Gastrocnemius medialis (tissue), 4 donors: ENCODE measurements around the gene TM9SF2. TPM values are rescaled to one million over a fixed set of nuclear protein-coding genes. Genes with fewer than 3 reads are reported as not detected.
A peak's percentile ranks its signal among the peaks of the same experiment; 100 is the strongest.
"Not testable (repeated sequence)": the region's sequence is repeated elsewhere in the genome, so short reads cannot be mapped to it uniquely, and the experiment has no call there.

Experiments used
- ATAC-seq, 2 donors: fragments of 150-250 bp; one replicate each; pipeline ENCODE4 v1.9.1; 2016
- DNase-seq, 2 donors: peaks; one replicate each; pipeline ENCODE4 v3.0.0-alpha.2; 2019
- H3K27ac ChIP-seq, 4 donors: fragments of 200-600 bp; sonication (generic); 1 replicate in 1 of 4; 2 replicates in 3 of 4; pipeline ENCODE4 v1.5.1; 2016 to 2018; ENCODE audit warnings: mild to moderate bottlenecking in 2 of 4, moderate library complexity in 1 of 4
- H3K27me3 ChIP-seq, 3 donors: fragments of 200-600 bp; sonication (generic) in 2 of 3; 1 replicate in 1 of 3; 2 replicates in 2 of 3; pipeline versions ENCODE4 v1.5.1 to v1.6.0; 2016 to 2019; ENCODE audit warnings: mild to moderate bottlenecking in 1 of 3, moderate library complexity in 1 of 3
- H3K36me3 ChIP-seq, 2 donors: fragments of 200-600 bp; sonication (generic) in 1 of 2; one replicate each; pipeline ENCODE4 v1.5.1; 2017 to 2018
- H3K4me1 ChIP-seq, 2 donors: fragments of 200-600 bp; sonication (generic) in 1 of 2; one replicate each; pipeline ENCODE4 v1.5.1; 2016 to 2017; ENCODE audit warnings: mild to moderate bottlenecking in 2 of 2
- H3K4me3 ChIP-seq, 4 donors: fragments of 200-600 bp; sonication (generic) in 3 of 4; 1 replicate in 1 of 4; 2 replicates in 3 of 4; pipeline ENCODE4 v1.5.1; 2016 to 2019; ENCODE audit warnings: mild to moderate bottlenecking in 2 of 4
- H3K9me3 ChIP-seq, 3 donors: fragments of 200-600 bp; sonication (generic) in 2 of 3; 1 replicate in 1 of 3; 2 replicates in 2 of 3; pipeline ENCODE4 v1.5.1; 2016 to 2019
- POLR2A ChIP-seq, 2 donors: fragments of 450-650 bp; IDR thresholded peaks; one replicate each; pipeline ENCODE4 v1.6.1; 2017; ENCODE audit warnings: antibody characterized with exemption in 2 of 2, mild to moderate bottlenecking in 2 of 2, moderate library complexity in 2 of 2
- in situ Hi-C, 4 donors: fragments of 200-750 bp; cut with MboI; loops; one replicate each; pipeline versions ENCODE4 v1.15.0 to v1.8.0; 2017; ENCODE audit warnings: low sequenced_read_pairs in 4 of 4
- intact Hi-C: fragments of 100-400 bp; cut with DNase I; formaldehyde crosslinking; loops from one replicate; pipeline ENCODE4 v1.15.1; 2023; ENCODE audit warnings: low total_unique reads
- total RNA-seq, 4 donors: library from RNA; depleted of rRNA; stranded (reverse); fragments of >200 nt; gene quantifications; one replicate each; pipeline versions ENCODE4 v1.1.0 to v1.2.3, GENCODE V29; 2016
- TF ChIP-seq, protein P1 (sequence below), 5 experiments: fragments of 450-650 bp in 3 of 5; fragments of 200-600 bp in 2 of 5; sonication (generic) in 2 of 5; IDR thresholded peaks in 4 of 5; conservative IDR thresholded peaks in 1 of 5; 1 replicate in 4 of 5; 2 replicates in 1 of 5; pipeline ENCODE4 v1.5.1; 2016 to 2019; ENCODE audit warnings: antibody characterized with exemption in 5 of 5, mild to moderate bottlenecking in 3 of 5, moderate library complexity in 3 of 5

Gene TM9SF2, protein sequence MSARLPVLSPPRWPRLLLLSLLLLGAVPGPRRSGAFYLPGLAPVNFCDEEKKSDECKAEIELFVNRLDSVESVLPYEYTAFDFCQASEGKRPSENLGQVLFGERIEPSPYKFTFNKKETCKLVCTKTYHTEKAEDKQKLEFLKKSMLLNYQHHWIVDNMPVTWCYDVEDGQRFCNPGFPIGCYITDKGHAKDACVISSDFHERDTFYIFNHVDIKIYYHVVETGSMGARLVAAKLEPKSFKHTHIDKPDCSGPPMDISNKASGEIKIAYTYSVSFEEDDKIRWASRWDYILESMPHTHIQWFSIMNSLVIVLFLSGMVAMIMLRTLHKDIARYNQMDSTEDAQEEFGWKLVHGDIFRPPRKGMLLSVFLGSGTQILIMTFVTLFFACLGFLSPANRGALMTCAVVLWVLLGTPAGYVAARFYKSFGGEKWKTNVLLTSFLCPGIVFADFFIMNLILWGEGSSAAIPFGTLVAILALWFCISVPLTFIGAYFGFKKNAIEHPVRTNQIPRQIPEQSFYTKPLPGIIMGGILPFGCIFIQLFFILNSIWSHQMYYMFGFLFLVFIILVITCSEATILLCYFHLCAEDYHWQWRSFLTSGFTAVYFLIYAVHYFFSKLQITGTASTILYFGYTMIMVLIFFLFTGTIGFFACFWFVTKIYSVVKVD
- 10 to 100 TPM; 47.3 to 69.9 (median 55.7) TPM for total RNA-seq

DNA sequence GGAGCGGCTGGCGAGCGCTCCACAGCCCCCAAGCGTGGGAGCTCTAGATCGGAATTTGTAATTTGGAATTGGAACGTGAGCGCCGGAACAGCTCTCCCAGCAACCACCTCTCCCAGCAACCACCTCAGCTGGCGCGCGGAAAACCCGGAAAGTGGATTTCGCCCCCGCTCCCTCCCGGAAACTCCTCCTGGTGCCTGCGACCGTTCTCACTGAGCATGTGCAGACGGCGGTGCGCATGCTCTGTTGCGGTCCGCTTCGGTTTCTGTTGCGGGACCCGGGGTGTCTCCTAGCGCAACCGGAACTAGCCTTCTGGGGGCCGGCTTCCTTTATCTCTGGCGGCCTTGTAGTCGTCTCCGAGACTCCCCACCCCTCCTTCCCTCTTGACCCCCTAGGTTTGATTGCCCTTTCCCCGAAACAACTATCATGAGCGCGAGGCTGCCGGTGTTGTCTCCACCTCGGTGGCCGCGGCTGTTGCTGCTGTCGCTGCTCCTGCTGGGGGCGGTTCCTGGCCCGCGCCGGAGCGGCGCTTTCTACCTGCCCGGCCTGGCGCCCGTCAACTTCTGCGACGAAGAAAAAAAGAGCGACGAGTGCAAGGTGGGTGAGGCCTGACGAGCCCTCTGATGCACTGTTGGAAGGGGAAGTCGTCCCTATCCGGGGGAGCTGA lies at the start of gene TM9SF2:
TM9SF2 (plus strand) TSS at position 289 of the 664 bp plus-strand sequence; CDS start at position 424, 135 bp downstream.
- intact Hi-C loops (loop anchor here (10.0 kb wide), 1 partner anchor 583 kb away; the partner anchor contains the start of gene PCCA), in situ Hi-C loops (loop anchor here in 1 of 4 donors (10.0 kb wide), 1 partner anchor 67 kb away; no protein-coding TSS in a partner anchor)
- no peaks in the 10 kb centered on the region for H3K27me3 ChIP-seq
- H3K4me1 ChIP-seq, result peaks cover 63 to 64% of the 10 kb centered on the region in 2 donors
- ATAC-seq, result peak; percentile 76 to 83
- TF ChIP-seq, protein P1, sequence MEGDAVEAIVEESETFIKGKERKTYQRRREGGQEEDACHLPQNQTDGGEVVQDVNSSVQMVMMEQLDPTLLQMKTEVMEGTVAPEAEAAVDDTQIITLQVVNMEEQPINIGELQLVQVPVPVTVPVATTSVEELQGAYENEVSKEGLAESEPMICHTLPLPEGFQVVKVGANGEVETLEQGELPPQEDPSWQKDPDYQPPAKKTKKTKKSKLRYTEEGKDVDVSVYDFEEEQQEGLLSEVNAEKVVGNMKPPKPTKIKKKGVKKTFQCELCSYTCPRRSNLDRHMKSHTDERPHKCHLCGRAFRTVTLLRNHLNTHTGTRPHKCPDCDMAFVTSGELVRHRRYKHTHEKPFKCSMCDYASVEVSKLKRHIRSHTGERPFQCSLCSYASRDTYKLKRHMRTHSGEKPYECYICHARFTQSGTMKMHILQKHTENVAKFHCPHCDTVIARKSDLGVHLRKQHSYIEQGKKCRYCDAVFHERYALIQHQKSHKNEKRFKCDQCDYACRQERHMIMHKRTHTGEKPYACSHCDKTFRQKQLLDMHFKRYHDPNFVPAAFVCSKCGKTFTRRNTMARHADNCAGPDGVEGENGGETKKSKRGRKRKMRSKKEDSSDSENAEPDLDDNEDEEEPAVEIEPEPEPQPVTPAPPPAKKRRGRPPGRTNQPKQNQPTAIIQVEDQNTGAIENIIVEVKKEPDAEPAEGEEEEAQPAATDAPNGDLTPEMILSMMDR (IDR thresholded peaks at IDR 0.05 in 4 of 5, conservative IDR thresholded peaks at IDR 0.05 in 1 of 5), result peak in 1 of 5 experiments; percentile 12
- TF ChIP-seq POLR2A (IDR thresholded peaks at IDR 0.05), result peak; percentile 61 to 70
- peak; percentile 94 to 97 for DNase-seq
- peak within 1 kb of the TSS; percentile 74 to 99 (median 84) for H3K4me3 ChIP-seq
- no peaks in the 10 kb centered on the region for H3K9me3 ChIP-seq
- no peaks in the 10 kb centered on the region for H3K36me3 ChIP-seq
- H3K27ac ChIP-seq, result peak within 1 kb of the TSS; percentile 90 to 94 (median 92)

GRCh38 chr13:99454518-99455183 lies 46.6 kb upstream of the TM9SF2 start:
- TF ChIP-seq POLR2A (IDR thresholded peaks at IDR 0.05), result no peak
- TF ChIP-seq, protein P1 (IDR thresholded peaks at IDR 0.05 in 4 of 5, conservative IDR thresholded peaks at IDR 0.05 in 1 of 5), result no peak
- no peak overlapping the region for H3K27ac ChIP-seq
- peaks cover 0 to 5% (median 0%) of the 10 kb centered on the region in 3 donors for H3K9me3 ChIP-seq
- peaks cover 0 to 4% (median 0%) of the 10 kb centered on the region in 3 donors for H3K27me3 ChIP-seq
- in situ Hi-C loops (no loop called here), intact Hi-C loops (no loop called here)
- H3K4me3 ChIP-seq, result no peak overlapping the region
- DNase-seq, result no peak
- H3K36me3 ChIP-seq, result no peaks in the 10 kb centered on the region
- no peaks in the 10 kb centered on the region for H3K4me1 ChIP-seq
- no peak for ATAC-seq

GRCh38 chr13:99459099-99459850 lies 42.0 kb upstream of the TM9SF2 start:
- intact Hi-C loops, result no loop called here
- Histone ChIP-seq H3K4me3 (no peak overlapping the region), H3K27ac (no peak overlapping the region), H3K4me1 (no peaks in the 10 kb centered on the region), H3K36me3 (no peaks in the 10 kb centered on the region), H3K27me3 (peaks cover 0 to 4% (median 0%) of the 10 kb centered on the region in 3 donors), H3K9me3 (peaks cover 0 to 5% (median 0%) of the 10 kb centered on the region in 3 donors)
- ATAC-seq (no peak), DNase-seq (no peak)
- in situ Hi-C loops, result no loop called here
- TF ChIP-seq POLR2A (IDR thresholded peaks at IDR 0.05), result no peak
- TF ChIP-seq, protein P1 (IDR thresholded peaks at IDR 0.05 in 4 of 5, conservative IDR thresholded peaks at IDR 0.05 in 1 of 5), result no peak

GRCh38 chr13:99460802-99461201 lies 40.5 kb upstream of the TM9SF2 start:
- H3K9me3 ChIP-seq, H3K27me3 ChIP-seq, H3K27ac ChIP-seq, H3K4me1 ChIP-seq, ATAC-seq, DNase-seq, in situ Hi-C loops, H3K36me3 ChIP-seq, H3K4me3 ChIP-seq: not testable (repeated sequence)
- intact Hi-C loops, result loop anchor here (10.0 kb wide), 1 partner anchor 264 kb away; no protein-coding TSS in a partner anchor
